Prostate gland (tissue), 2 donors: ENCODE data around the gene ARF6.
"Not testable (repeated sequence)": the region's sequence is repeated elsewhere in the genome, so short reads cannot be mapped to it uniquely, and the experiment has no call there.

Source experiments
- POLR2AphosphoS5 ChIP-seq: sonication (generic); formaldehyde crosslinking; IDR thresholded peaks from one replicate; pipeline ENCODE4 v1.6.1; 2017; ENCODE audit warnings: antibody characterized with exemption
- TF ChIP-seq, protein P1 (sequence below), 4 experiments: fragments of 200-600 bp in 2 of 4; fragments of 450-650 bp in 2 of 4; sonication (generic) in 2 of 4; IDR thresholded peaks; 1 replicate in 3 of 4; 2 replicates in 1 of 4; pipeline ENCODE4 v1.5.1; 2016 to 2019; ENCODE audit warnings: antibody characterized with exemption in 4 of 4, mild to moderate bottlenecking in 2 of 4, moderate library complexity in 2 of 4

DNA sequence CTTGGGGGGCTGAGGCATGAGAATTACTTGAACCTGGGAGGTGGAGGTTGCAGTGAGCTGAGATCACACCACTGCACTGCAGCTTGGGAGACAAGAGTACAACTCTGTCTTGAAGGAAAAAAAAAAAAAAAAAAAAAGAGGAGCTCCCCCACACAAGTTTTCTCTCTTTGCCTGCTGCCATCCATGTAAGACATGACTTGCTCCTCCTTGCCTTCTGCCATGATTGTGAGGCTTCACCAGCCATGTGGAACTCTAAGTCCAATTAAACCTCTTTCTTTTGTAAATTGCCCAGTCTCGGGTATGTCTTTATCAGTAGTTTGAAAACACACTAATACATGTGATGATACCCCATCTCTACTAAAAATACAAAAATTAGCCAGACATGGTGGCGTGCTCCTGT is 46.3 kb downstream of the ARF6 start:
- TF ChIP-seq, protein P1, sequence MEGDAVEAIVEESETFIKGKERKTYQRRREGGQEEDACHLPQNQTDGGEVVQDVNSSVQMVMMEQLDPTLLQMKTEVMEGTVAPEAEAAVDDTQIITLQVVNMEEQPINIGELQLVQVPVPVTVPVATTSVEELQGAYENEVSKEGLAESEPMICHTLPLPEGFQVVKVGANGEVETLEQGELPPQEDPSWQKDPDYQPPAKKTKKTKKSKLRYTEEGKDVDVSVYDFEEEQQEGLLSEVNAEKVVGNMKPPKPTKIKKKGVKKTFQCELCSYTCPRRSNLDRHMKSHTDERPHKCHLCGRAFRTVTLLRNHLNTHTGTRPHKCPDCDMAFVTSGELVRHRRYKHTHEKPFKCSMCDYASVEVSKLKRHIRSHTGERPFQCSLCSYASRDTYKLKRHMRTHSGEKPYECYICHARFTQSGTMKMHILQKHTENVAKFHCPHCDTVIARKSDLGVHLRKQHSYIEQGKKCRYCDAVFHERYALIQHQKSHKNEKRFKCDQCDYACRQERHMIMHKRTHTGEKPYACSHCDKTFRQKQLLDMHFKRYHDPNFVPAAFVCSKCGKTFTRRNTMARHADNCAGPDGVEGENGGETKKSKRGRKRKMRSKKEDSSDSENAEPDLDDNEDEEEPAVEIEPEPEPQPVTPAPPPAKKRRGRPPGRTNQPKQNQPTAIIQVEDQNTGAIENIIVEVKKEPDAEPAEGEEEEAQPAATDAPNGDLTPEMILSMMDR (IDR thresholded peaks at IDR 0.05) = not testable (repeated sequence)
- TF ChIP-seq POLR2AphosphoS5 = not testable (repeated sequence)
